HG03457 (cell line): ENCODE results near the gene OR52E4.

Experiments
- ATAC-seq: cut with Tn5 transposase; IDR thresholded peaks from one replicate; pipeline ENCODE4 v1.9.1; 2021; ENCODE audit warnings: moderate number of reproducible peaks; ENCODE audit not compliant: unreplicated experiment

OR52E4 gene

DNA sequence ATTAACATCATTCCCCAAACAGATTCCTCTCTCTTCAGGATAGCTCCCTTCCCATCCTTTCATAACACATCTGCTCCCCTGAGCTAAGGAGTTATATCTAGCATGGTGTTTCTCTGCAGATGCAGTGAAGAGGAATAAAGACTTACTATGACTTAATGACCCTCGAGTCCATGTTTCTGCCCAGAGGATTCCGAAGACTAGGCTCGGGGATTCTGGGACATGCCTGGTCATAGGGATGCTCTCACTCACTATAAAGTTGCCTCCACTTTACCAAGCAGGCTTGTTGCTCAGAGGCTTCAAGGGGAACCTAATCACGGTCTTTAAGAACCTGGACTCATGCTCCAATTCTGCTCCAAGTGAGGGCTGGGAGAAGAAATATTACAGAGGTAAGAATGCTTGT, at the start of gene OR52E4:
TSS of gene OR52E4 (plus strand) at position 301 of the 400 bp plus-strand sequence. CDS start 3,664 bp downstream, outside the sequence.
- no peak for ATAC-seq

GRCh38 chr11:5831196-5831829, 49.1 kb upstream of the OR52E4 start:
- ATAC-seq: no peak

GRCh38 chr11:5833446-5833845, 47.0 kb upstream of the OR52E4 start:
- ATAC-seq: no peak

DNA sequence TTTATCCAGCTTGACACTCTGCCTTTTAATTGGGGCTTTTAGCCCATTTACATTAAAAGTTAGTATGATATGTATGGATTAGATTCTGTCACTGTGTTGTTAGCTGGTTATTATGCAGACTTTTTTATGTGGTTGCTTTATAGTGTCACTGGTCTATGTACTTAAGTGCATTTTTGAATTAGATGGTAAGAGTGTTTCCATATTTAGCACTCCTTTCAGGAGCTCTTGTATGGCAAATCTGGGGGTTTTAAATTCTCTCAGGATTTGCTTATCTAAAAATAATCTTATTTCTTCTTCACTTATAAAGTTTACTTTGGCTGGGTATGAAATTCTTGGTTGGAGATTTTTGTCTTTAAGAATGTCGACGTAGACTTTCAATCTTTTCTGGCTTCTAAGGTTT, 42.7 kb upstream of the OR52E4 start:
- no peak for ATAC-seq

- ATAC-seq: no peak
Observed at GRCh38 chr11:5841797-5842196, 38.6 kb upstream of the OR52E4 start, which contains the start of gene OR52E6. TSS of gene OR52E6 (minus strand) at chr11:5841897. CDS start at chr11:5841897, 0 bp downstream.

GRCh38 chr11:5846701-5847100, 33.7 kb upstream of the OR52E4 start:
- no peak for ATAC-seq

DNA sequence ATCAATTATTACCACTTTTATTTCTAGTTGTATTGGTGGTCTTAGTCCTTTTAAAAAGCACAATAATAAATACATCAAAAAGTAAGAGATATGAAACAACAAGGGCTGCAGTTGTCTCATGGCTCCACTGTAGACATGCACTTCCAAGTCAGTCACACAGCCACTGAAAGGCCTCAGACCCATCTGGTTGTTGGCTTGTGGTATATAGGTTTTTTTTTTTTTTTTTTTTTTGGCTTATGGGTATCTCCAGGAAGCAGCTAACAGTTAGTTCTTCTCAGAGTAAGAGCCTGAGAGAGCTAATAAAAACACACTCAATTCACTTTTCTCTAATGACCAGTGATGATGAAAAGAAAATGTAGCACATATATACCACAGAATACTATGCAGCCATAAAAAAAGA, 32.7 kb upstream of the OR52E4 start:
- ATAC-seq: no peak

DNA sequence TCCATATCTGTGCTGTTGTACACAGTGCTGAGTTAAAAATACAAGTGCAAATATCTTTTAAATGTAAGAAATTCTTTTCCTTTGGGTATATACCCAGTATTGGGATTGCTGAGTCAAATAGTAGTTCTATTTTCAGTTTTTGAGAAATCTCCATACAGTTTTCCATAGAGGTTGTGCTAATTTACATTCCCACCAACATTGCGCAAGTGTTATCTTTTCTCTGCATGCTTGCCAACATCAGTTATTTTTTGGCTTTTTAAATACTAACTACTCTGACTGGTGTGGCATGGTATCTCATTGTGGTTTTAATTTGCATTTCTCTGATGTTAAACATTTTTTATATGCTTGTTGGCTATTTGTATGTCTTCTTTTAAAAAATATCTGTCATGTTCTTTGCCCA, 29.4 kb upstream of the OR52E4 start:
- ATAC-seq: no peak

DNA sequence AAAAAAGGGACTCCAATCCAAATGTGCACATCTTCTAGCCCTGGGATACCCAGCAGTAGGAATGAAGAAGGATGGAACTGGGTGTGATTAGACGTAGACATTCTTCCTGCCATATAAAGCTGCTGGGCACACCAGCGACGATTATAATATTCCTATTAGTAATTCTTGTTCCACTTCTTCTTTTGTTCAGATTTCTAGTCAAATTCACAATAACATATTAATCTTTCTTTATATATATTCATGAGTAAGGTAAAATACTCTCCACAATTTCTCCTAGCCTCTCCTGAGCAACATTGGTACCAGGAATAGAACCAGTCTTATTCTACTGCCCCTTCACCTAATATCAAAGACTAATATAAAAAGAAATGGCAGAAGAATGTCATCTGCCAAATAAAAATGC, 22.8 kb upstream of the OR52E4 start, which contains the start of gene OR52E8:
TSS of gene OR52E8 (minus strand) at position 101 of the 400 bp plus-strand sequence. CDS start at position 101, 0 bp downstream.
- no peak for ATAC-seq

DNA sequence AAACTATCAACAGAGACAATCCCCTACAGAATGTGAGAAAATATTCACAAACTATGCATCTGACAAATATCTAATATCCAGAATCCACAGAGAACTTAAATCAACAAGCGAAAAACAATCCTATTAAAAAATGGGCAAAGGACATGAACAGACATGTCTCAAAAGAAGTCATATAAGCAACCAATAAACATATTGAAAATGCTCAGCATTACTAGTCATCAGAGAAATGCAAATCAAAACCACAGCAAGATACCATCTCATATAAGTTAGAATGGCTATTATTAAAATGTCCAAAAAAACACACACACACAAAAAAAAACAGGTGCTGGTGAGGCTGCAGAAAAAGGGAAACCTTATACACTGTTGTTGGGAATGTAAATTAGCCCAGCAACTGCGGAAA, 14.6 kb upstream of the OR52E4 start:
- no peak for ATAC-seq

DNA sequence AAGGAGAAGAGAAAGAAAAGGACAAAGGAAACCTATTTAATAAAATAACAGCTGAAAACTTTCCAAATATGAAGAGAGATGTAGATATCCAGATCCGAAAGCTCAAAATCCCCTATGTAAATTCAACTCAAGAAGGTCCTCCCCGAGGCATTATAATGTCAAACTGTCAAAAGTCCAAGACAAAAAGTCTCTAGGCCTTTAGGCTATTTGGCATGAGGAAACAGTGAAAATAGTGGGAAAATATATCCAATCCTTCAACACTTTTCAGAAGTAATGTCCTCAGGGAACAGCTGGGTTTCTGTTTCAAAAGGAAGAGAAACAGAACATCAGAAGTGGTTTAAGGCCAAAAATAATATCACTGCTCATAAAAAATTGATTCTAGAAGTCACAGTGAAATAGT, 1.9 kb upstream of the OR52E4 start:
- ATAC-seq: no peak

- ATAC-seq: no peak
Observed at GRCh38 chr11:5881756-5882155, 1.3 kb downstream of the OR52E4 start.

GRCh38 chr11:5887172-5887571, 6.7 kb downstream of the OR52E4 start:
- no peak for ATAC-seq

DNA sequence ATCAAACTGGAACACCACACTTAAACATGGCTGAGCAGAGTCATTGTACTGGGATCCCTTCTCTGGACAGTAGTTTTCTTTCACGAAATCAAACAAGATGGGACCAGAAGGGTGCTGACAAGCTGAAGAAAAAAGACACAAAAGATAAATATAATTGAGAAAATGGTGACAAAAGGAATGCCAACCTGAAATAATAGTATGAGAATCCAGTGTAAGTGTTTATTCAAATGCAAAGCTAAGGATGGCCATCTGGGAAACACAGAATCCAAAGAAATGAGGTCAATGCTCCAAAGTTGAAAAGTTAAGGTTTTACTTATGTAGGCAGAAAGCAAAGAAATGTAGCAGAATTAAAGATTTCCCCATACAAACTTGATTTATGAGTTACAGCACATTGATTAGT, 7.2 kb downstream of the OR52E4 start:
- ATAC-seq: no peak

DNA sequence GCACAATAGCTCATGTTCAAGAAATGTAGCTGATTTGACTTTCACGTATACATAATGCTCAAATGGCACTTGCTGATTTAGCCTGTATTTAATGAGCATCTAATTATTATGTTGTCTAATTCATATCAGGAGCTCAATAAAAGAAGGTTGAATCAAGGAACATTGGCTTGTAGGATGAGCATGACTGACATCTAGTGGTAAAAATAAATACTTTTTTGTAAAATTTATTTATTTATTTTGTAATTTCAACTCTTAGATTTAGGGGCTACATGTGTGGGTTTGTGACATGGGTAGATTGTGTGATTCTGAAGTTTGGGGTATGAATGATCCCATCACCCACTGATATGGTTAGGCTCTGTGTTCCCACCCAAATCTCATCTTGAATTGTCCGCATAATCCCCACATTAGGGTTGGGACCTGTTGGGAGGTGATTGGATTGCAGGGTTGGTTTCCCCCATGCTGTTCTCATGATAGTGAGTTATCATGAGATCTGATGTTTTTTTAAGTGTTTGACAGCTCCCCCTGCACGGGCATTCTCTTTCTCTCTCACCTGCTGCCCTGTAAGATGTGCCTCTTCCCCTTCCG, 10.9 kb downstream of the OR52E4 start:
- ATAC-seq: no peak

GRCh38 chr11:5892908-5893307, 12.5 kb downstream of the OR52E4 start, which contains the start of gene OR52E5:
TSS of gene OR52E5 (plus strand) at chr11:5893208. CDS start at chr11:5900777, 7,569 bp downstream.
- no peak for ATAC-seq

DNA sequence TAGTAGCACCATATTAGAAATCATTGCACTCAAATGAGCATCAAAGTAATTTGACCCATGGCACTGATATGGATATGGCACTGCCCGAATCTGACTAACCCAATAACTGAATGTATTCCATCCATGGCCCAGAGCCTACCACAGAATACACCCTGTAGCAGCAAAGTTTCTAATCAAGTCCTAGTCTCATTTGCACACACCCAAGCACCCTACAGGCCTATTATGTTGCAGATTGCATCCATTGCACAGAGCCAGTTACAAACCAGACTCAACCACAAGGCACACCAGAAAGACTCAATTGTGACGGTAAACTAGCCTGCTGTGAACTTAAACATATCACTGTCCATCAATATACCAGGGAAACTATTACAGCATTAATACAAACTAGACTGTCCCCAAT, 19.1 kb downstream of the OR52E4 start:
- ATAC-seq: no peak

GRCh38 chr11:5910540-5910939, 30.1 kb downstream of the OR52E4 start:
- no peak for ATAC-seq

DNA sequence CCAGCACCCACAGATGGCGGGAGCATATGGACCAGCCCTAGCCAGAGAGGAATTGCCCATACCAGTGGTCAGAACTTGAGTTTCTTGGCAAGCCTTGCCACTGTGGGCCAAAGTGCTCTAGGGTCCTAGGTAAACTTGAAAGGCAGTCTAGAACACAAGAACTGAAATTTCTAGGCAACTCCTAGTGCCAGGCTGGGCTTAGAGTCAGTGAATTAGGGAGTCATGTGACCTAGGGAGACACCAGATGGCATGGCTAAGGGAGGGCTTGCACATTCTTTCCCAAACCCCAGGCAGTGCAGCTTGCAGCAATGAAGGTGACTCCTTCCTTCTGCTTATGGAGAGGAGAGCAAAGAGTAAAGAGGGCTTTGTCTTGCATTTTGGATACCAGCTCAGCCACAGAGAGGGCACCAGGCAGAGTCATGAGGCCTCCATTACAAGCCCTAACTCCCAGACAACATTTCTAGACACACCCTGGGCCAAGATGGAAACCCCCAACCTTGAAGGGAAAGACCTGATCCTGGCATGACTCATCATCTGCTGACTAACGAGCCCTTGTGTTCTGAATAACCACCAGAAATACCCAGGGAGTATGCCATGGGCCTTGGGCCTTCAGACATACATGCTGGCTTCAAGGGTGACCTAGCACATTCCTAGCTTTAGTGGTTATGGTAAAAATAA, 42.5 kb downstream of the OR52E4 start:
- peak; percentile 86 for ATAC-seq

DNA sequence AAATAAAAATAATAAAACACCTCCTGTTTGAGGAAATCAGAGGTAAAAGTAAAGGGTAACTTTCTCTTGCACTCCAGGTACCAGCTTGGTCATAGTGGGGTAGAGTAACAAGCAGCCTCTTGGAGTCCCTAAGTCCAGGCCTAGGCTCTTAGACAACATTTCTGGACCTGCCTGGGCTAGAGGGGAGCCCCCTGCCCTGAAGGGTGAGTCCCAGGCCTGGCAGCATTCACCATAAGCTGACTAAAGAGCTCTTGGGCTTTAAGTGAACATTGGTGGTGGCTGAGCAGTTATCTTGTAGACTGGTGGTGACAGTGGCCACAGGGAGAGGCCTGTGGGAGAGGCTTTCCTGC, 43.0 kb downstream of the OR52E4 start:
- peak; percentile 37 for ATAC-seq

DNA sequence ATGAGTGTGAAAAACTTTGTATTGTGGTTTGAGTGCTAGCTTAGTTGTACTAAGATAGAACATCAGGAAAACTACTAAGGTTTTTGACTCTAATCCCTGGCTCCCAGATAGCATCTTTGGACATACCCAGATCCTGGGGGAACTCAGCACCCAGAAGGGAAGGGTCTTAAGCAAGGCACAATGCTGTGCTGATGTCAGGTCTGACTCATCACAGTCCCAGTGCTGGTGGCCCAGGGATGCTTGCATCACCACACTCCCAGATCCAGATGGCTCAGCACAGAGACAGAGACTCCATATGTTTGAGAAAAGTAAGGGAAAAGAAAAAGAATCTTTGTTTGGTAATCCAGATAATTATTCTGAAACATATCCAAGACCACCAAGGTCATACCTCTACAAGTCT, 43.4 kb downstream of the OR52E4 start:
- no peak for ATAC-seq

DNA sequence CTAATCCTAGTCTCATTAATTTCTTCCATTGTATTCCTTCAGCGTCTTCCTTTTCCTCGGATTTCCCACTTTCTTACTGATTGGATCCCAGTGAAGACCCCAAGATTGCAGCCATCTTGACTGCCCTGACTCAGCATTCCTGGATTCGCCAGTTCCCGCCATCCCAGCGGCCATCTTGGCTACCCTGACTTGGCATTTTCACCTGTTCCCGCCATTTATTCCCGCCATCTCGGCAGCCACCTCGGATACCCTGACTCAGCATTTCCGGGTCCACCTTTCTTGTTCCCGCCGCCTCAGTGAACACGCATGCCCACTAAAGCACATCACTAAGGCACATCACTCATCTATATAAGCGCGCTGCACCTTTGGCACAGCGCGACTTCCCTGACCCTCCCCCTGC, 47.8 kb downstream of the OR52E4 start:
- no peak for ATAC-seq
